ENCODE measurements around the gene WSB1. TPM values are rescaled to one million over a fixed set of nuclear protein-coding genes. Genes with fewer than 3 reads are reported as not detected.

The WSB1 gene, protein sequence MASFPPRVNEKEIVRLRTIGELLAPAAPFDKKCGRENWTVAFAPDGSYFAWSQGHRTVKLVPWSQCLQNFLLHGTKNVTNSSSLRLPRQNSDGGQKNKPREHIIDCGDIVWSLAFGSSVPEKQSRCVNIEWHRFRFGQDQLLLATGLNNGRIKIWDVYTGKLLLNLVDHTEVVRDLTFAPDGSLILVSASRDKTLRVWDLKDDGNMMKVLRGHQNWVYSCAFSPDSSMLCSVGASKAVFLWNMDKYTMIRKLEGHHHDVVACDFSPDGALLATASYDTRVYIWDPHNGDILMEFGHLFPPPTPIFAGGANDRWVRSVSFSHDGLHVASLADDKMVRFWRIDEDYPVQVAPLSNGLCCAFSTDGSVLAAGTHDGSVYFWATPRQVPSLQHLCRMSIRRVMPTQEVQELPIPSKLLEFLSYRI
- 61.8 to 84.7 TPM (median 73.0 TPM) in 5 replicates for total RNA-seq (2022; extraction: Qiagen RNA extraction; ENCODE audit: low read depth)

DNA sequence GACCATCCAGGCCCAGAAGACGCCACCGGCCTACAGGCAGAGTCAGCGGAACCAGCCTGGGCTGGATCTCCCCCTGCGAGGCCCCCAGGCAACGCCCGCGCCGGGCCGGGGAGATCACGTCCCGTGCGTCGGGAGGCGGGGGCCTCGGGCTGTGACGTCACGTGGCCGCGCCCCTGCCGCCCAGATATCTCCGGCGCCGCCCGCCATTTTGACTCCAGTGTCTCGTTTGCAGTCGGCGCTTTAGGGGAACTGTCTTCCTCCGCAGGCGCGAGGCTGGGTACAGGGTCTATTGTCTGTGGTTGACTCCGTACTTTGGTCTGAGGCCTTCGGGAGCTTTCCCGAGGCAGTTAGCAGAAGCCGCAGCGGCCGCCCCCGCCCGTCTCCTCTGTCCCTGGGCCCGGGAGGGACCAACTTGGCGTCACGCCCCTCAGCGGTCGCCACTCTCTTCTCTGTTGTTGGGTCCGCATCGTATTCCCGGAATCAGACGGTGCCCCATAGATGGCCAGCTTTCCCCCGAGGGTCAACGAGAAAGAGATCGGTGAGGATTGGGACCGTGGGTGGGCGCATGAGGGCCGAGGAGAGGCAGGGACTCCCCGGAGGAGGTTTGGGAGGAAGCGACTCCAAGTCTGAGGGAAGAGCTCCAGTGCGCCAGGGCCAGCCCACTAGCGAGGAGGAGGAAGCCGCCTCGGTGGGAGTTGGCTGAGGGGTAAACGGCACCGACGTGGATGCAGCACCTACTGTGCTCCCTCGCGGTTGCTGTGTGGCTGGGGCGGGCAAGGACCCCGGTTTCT, at the start of gene WSB1:
WSB1 (plus strand) TSS at position 217 of the 791 bp plus-strand sequence; CDS start at position 499, 282 bp downstream.

Other genes starting within 250 kb of the WSB1 start
- gene KSR1, start 162.3 kb downstream of the WSB1 start, total RNA-seq (2022; extraction: Qiagen RNA extraction; ENCODE audit: low read depth) = 7.5 to 22.9 TPM (median 18.5 TPM) in 5 replicates